ENCODE data around the gene OR10H4. TPM values are rescaled to one million over a fixed set of nuclear protein-coding genes. Genes with fewer than 3 reads are reported as not detected.
"Not testable (repeated sequence)": the region's sequence is repeated elsewhere in the genome, so short reads cannot be mapped to it uniquely, and the experiment has no call there.

Gene OR10H4
- total RNA-seq, 1 experiment from 2014 or later: not detected

GRCh38 chr19:15935167-15935702 lies 13.6 kb upstream of the OR10H4 start:
- in situ Hi-C loops (cut with HindIII; ENCODE audit: low pct_unique_long_range_greater_than_20kb, low sequenced_read_pairs): no loop called here
- DNase-seq (ENCODE audit: low read depth): no peak

DNA sequence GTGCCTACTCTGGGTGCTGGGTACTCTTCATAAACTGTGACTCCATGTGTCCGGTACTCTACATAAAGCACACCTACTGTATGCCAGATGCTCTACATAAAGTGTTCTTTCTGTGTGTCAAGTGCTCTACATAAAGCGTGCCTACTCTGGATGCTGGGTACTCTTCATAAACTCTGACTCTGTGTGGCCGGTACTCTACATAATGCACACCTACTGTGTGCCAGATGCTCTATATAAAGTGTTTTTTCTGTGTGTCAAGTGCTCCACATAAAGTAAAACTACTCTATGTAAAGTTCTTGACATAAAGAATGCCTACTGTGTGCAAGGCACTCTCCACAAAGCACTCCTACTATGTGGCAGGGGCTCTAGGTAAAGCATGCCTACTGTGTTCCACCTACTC lies 12.6 kb upstream of the OR10H4 start:
- no peak for DNase-seq (ENCODE audit: low read depth)
- in situ Hi-C loops (cut with HindIII; ENCODE audit: low pct_unique_long_range_greater_than_20kb, low sequenced_read_pairs): no loop called here

DNA sequence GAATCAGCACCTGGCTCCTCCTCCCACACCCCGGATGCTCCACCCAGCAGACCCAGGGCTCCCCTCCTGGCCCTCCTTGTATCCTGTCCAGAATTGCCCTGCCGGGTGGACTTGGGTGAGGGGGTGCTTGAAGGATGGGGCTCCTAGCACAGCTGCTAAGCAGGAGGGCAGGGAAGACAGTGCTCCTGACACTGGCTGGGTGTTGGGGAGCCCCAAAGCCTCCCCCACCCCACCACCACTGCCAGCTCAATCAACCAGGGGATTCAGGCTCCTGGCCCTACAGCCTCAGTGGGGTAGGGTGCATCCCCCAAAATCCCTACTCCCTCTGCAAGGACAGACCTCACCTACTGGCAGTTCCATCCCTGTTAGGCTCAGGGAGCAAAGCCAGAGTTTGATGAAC lies 11.9 kb upstream of the OR10H4 start:
- in situ Hi-C loops (cut with HindIII; ENCODE audit: low pct_unique_long_range_greater_than_20kb, low sequenced_read_pairs): no loop called here
- DNase-seq (ENCODE audit: low read depth): no peak

- in situ Hi-C loops (cut with HindIII; ENCODE audit: low pct_unique_long_range_greater_than_20kb, low sequenced_read_pairs): no loop called here
- no peak for DNase-seq (ENCODE audit: low read depth)
Observed at GRCh38 chr19:15937771-15938170, 11.0 kb upstream of the OR10H4 start.

DNA sequence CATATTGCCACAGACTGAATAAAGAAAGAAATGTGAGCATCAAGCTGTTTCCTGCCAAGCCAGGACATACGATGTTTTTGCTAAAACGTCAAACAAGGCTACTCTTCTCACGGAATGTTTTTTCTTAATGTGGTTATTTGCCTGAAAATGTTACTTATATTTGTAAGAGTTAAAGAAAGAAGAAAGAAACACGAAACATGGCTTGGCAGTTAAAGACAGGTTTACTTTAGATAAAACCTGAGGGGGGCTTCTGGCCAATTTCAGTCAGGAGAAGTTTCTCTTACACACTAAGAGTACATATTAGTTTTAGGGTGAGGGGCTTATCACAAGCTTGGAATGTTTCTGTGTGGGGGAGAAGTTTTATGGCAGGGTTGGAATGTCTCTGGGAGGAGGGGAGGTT lies 4.4 kb upstream of the OR10H4 start:
- in situ Hi-C loops (cut with HindIII; ENCODE audit: low pct_unique_long_range_greater_than_20kb, low sequenced_read_pairs): no loop called here
- no peak for DNase-seq (ENCODE audit: low read depth)

- in situ Hi-C loops (cut with HindIII; ENCODE audit: low pct_unique_long_range_greater_than_20kb, low sequenced_read_pairs): no loop called here
- no peak for DNase-seq (ENCODE audit: low read depth)
Observed at GRCh38 chr19:15945301-15945700, 3.5 kb upstream of the OR10H4 start.

DNA sequence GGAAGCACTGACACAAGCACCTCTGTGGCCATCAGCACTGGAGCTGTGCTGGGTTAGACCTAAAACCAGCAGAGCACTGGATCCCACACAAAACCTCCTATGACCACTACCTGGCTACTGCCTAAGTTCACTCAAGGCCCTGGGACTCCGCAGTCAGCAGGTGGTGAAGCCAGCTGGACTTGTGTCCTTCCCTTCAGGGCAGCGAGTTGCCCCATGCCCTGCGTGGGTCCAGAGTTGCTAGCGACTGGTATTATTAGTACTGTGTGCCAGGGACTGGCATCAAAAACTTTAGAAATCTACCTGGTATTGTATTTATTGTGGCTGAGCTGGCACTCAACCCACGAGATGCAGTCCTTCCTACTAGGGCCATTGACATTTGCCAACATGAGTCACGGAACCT lies 6.0 kb downstream of the OR10H4 start:
- no peak for DNase-seq (ENCODE audit: low read depth)
- in situ Hi-C loops (cut with HindIII; ENCODE audit: low pct_unique_long_range_greater_than_20kb, low sequenced_read_pairs): no loop called here

- no peak for DNase-seq (ENCODE audit: low read depth)
Observed at GRCh38 chr19:15962319-15962718, 13.5 kb downstream of the OR10H4 start.

DNA sequence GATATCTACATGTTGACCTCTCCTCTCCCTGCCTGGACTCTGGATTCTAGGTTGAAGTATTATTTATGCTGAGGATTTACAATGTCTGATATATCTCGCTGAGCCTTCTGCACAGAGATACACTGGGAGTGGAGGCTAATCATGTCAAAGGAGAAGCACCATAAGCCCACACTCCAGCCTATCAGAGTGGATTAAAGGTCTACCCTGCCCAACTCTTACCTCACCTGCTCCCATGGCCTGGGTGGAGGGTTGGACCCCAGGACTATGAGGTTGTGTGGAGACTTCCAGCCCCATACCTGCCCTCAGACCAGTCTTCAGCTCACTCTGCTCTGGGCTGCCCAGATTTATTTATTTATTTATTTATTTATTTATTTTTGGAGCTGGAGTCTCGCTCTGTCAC lies 15.4 kb downstream of the OR10H4 start:
- in situ Hi-C loops (cut with HindIII; ENCODE audit: low pct_unique_long_range_greater_than_20kb, low sequenced_read_pairs): no loop called here
- no peak for DNase-seq (ENCODE audit: low read depth)

More at GRCh38 chr19:15962319-15962718, 13.5 kb downstream of the OR10H4 start:
- in situ Hi-C loops (cut with HindIII; ENCODE audit: low pct_unique_long_range_greater_than_20kb, low sequenced_read_pairs): no loop called here

DNA sequence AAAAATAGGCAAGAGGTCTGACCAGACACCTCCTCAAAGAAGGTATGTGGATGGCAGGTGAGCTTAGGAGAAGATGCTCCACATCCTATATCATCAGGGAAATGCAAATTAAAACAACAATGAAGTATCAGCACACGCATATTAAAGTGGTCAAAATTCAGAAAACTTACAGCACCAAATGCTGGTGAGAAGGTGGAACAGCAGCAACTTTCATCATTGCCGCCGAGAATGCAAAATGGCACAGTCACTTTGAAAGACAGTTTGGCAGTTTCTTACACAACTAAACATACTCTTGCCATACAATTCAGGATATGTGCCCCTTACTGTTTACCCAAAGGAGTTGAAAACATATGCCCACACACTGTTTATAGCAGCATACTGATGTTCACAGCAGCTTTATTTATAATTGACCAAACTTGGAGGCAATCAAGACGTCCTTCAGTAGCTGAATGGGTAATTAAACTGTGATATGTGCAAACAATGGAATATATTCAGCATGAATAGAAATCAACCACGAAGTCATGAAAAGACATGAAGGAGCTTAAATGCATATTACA lies 22.5 kb downstream of the OR10H4 start:
- in situ Hi-C loops (cut with HindIII; ENCODE audit: low pct_unique_long_range_greater_than_20kb, low sequenced_read_pairs): no loop called here
- DNase-seq (ENCODE audit: low read depth): no peak

GRCh38 chr19:15972043-15972442 lies 23.2 kb downstream of the OR10H4 start:
- DNase-seq (ENCODE audit: low read depth); in situ Hi-C loops (cut with HindIII; ENCODE audit: low pct_unique_long_range_greater_than_20kb, low sequenced_read_pairs): not testable (repeated sequence)

DNA sequence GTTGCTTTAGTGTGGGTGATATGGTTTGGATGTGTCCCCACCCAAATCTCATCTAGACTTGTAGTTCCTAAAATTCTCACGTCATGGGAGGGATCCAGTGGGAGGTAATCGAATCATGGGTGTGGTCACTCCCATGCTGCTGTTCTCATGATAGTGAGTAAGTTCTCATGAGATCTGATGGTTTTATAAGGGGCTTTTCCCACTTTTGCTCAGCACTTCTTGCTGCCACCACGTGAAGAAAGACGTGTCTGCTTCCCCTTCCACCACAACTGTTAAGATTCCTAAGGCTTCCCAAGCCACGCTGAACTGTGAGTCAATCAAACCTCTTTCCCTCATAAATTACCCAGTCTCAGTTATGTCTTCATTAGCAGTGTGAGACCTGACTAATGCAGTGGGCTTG lies 26.0 kb downstream of the OR10H4 start:
- DNase-seq (ENCODE audit: low read depth): no peak
- in situ Hi-C loops (cut with HindIII; ENCODE audit: low pct_unique_long_range_greater_than_20kb, low sequenced_read_pairs): no loop called here

DNA sequence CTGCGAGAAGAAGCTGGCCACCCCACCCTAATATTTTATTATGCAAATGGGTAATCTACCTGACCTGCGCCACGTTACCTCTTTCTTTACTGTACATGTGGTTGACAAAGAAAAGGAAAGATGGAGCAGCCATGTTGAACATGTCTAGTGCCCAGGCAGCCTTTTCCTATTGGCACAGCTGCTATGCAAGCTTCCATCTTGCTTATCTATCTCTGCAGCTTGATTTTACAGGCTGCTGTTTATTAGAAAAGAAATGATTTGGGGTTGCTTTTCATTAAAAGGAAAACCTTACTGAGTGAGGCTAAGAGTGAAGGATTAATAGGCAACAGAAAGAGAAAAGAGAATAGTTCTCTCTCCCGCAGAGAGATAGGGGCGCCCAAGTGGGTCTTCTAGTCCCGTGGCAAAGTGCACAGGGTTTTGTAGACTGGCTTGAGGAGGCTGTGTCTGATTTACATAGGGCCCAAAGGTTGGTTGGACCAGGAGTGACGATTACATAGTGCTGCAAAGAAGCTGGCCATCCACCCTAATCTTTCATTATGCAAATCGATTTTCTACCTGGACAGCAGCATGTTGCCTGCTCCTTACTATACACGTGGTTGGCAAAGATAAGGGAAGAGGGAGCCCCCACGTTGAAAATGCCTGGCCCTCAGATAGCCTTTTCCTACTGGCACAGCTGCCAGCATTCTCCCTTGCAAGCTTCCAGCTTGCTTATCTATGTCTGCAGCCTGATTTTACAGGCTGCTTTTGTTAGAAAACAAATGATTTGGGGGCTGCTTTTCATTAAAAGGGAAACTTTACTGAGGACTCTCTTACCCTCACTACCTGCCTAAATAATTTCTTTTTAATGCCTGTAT lies 28.3 kb downstream of the OR10H4 start:
- in situ Hi-C loops (cut with HindIII; ENCODE audit: low pct_unique_long_range_greater_than_20kb, low sequenced_read_pairs): no loop called here
- DNase-seq (ENCODE audit: low read depth): no peak

GRCh38 chr19:15977690-15978089 lies 28.9 kb downstream of the OR10H4 start:
- in situ Hi-C loops (cut with HindIII; ENCODE audit: low pct_unique_long_range_greater_than_20kb, low sequenced_read_pairs): no loop called here
- DNase-seq (ENCODE audit: low read depth): no peak

GRCh38 chr19:15979293-15979692 lies 30.5 kb downstream of the OR10H4 start:
- in situ Hi-C loops (cut with HindIII; ENCODE audit: low pct_unique_long_range_greater_than_20kb, low sequenced_read_pairs): no loop called here
- DNase-seq (ENCODE audit: low read depth): no peak

- DNase-seq (ENCODE audit: low read depth); in situ Hi-C loops (cut with HindIII; ENCODE audit: low pct_unique_long_range_greater_than_20kb, low sequenced_read_pairs): not testable (repeated sequence)
Observed at GRCh38 chr19:15985831-15986230, 37.0 kb downstream of the OR10H4 start.

DNA sequence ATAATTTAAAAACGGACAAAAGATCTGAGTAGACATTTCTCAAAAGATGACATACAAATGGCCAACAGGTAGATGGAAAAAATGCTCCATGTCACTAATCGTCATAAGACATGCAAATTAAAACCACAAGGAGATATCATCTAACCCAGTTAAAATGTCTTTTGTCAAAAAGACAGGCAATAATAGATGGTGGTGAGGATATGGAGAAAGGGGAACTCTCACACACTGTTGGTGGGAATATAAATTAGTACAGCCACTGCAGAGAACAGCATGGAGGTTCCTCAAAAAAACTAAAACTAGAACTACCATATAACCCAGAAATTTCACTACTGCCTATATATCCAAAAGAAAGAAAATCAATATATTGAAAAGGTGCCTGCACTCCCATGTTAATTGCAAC lies 37.9 kb downstream of the OR10H4 start:
- in situ Hi-C loops (cut with HindIII; ENCODE audit: low pct_unique_long_range_greater_than_20kb, low sequenced_read_pairs): no loop called here
- no peak for DNase-seq (ENCODE audit: low read depth)

DNA sequence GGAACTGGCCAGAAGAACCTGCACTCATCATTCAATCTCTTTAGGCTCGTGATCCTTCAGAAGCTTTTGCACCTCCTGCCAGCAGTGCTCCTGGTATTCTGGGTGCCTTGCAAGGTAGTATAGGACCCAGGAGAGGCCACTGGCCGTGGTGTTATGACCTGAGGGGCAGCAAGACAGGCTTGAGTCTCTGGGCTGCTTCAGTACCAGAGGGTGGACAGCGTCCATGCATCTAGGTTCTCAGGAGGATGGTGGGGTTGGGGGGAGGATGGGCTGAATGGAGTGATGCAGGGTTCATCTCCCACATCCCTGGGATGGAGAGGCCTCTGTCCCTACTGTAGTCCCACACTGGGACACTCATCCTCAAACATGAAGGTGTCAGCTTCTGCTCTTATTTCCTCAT lies 41.1 kb downstream of the OR10H4 start:
- no peak for DNase-seq (ENCODE audit: low read depth)
- in situ Hi-C loops (cut with HindIII; ENCODE audit: low pct_unique_long_range_greater_than_20kb, low sequenced_read_pairs): no loop called here

DNA sequence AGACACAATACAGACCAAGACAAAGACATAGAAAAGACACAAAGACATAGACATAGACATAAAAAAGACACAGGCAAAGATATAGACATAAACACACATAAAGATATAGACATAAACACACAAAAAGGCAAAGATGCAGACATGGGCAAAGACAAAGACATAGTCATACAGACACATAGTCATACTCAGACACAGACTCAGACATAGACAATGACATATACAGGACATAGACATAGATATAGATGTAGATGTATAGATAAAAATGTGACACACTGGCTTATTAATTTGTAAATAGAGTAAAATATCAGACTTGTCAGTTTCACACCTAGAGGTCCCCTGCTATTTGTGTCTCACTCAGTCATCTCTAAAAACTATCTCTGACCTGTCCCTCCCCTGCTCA lies 42.8 kb downstream of the OR10H4 start:
- no peak for DNase-seq (ENCODE audit: low read depth)
- in situ Hi-C loops (cut with HindIII; ENCODE audit: low pct_unique_long_range_greater_than_20kb, low sequenced_read_pairs): no loop called here

- no peak for DNase-seq (ENCODE audit: low read depth)
- in situ Hi-C loops (cut with HindIII; ENCODE audit: low pct_unique_long_range_greater_than_20kb, low sequenced_read_pairs): no loop called here
Observed at GRCh38 chr19:15992014-15992413, 43.2 kb downstream of the OR10H4 start.
